DMS153 treated with DMSO at 0.1 percent for 48 hours (cell line): Measurements from ENCODE around the gene DLG2.

Source experiments
- DNase-seq: peaks from one replicate; lab custom pipeline; 2025; ENCODE audit not compliant: unreplicated experiment; lab: John Stamatoyannopoulos, UW

DLG2 gene

GRCh38 chr11:83979593-83979992 lies 1647.6 kb downstream of the DLG2 start:
- DNase-seq: no peak

- no peak for DNase-seq
Measured at GRCh38 chr11:83978942-83979341, 1648.2 kb downstream of the DLG2 start.

GRCh38 chr11:83976086-83976485 lies 1651.1 kb downstream of the DLG2 start:
- no peak for DNase-seq

- no peak for DNase-seq
Measured at GRCh38 chr11:83972536-83972935, 1654.6 kb downstream of the DLG2 start.

- DNase-seq: no peak
Measured at GRCh38 chr11:83971063-83971462, 1656.1 kb downstream of the DLG2 start.

- DNase-seq: no peak
Measured at GRCh38 chr11:83970061-83970671, 1657.0 kb downstream of the DLG2 start.

- DNase-seq: no peak
Measured at GRCh38 chr11:83957038-83957900, 1669.9 kb downstream of the DLG2 start.

GRCh38 chr11:83956119-83956697 lies 1670.9 kb downstream of the DLG2 start:
- no peak for DNase-seq

GRCh38 chr11:83954780-83955179 lies 1672.4 kb downstream of the DLG2 start:
- DNase-seq: no peak

- DNase-seq: no peak
Measured at GRCh38 chr11:83951521-83951920, 1675.6 kb downstream of the DLG2 start.

GRCh38 chr11:83948200-83948599 lies 1678.9 kb downstream of the DLG2 start:
- DNase-seq: no peak

- no peak for DNase-seq
Measured at GRCh38 chr11:83945976-83946375, 1681.2 kb downstream of the DLG2 start.

- no peak for DNase-seq
Measured at GRCh38 chr11:83941050-83941449, 1686.1 kb downstream of the DLG2 start.

GRCh38 chr11:83938148-83938547 lies 1689.0 kb downstream of the DLG2 start:
- no peak for DNase-seq

GRCh38 chr11:83933008-83933407 lies 1694.1 kb downstream of the DLG2 start:
- no peak for DNase-seq

- DNase-seq: no peak
Measured at GRCh38 chr11:83927422-83927821, 1699.7 kb downstream of the DLG2 start.

GRCh38 chr11:83924795-83925542 lies 1702.2 kb downstream of the DLG2 start:
- no peak for DNase-seq

GRCh38 chr11:83923961-83924360 lies 1703.2 kb downstream of the DLG2 start:
- DNase-seq: no peak

- no peak for DNase-seq
Measured at GRCh38 chr11:83922953-83923352, 1704.2 kb downstream of the DLG2 start.

GRCh38 chr11:83922318-83922717 lies 1704.8 kb downstream of the DLG2 start:
- no peak for DNase-seq

GRCh38 chr11:83921447-83922192 lies 1705.5 kb downstream of the DLG2 start:
- no peak for DNase-seq
